Epidermal melanocyte (primary cell): Measurements from ENCODE around the gene ANKDD1A.

ENCODE experiments used
- DNase-seq: peaks from one replicate; pipeline ENCODE4 v3.0.0; 2011; ENCODE audit warnings: low spot score; ENCODE audit not compliant: insufficient read length

Gene ANKDD1A

DNA sequence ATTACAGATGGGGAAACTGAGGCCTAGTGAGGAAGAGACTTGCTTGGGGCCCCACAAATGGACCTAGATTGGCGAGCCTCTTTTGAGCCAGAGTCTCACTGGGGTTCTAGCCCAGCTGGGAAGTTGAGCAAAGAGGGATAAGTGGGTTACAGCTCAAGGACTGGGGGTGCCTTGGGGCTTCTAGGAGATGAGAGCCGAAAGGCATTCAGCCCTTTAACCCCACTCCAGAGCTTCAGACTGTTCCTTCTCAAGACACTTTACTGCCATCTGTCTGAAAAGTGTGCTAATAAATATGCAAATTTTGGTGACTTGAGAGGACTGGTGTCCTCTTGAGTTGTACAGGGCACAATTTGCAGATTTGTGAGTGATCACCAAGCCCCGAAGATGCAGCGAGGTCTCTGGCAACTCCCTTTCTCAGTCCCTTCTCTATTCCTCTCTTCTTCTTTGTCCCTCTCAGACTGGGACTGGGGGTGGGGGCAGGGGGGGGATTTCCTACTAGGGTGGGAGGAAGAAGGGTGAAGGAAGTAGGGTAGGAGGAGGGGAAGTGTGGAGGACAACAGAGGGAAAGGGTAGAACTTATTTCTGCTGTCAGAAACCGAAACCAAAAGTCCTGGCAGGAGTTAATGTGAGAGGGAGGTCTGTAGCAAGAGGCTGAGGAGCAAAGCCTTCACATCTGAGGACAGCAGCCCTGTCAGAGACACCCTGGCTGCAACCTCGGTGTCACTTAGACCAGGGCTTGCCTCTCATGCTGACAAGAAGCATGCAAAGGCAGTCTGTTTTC, 16.2 kb upstream of the ANKDD1A start:
- DNase-seq = no peak

DNA sequence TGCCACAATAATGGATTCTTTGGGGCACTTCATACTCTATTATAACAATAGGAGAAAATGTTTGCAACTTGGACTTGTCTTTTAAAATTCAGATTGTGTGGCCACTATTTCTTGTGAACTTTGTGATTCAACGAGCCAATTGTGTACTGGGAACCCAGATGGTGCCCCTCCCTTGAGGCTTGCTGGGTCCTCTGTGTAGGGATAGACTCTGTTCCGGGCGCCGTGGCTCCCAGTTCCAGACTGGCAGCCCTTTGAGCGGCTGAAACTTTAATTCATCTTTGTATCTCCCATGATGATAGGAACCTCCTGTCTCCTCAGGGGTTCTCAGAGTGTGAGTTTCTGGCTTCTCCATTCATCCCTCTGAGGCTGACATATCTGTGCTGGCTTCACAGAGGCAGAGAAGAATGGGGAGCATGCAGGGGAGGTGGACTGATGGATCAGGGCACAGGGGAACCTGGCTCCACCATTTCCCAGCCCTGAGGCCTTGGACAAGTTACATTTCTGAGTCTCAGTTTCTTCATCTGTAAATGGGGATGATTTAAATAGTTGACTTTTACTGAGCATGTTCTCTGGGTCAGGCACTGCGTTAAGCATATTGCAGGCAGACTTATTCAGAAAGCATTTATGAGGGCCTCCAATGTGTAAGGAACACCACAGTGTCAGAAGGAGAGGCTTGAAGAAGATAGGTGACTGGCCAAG, 15.2 kb upstream of the ANKDD1A start:
- no peak for DNase-seq

DNA sequence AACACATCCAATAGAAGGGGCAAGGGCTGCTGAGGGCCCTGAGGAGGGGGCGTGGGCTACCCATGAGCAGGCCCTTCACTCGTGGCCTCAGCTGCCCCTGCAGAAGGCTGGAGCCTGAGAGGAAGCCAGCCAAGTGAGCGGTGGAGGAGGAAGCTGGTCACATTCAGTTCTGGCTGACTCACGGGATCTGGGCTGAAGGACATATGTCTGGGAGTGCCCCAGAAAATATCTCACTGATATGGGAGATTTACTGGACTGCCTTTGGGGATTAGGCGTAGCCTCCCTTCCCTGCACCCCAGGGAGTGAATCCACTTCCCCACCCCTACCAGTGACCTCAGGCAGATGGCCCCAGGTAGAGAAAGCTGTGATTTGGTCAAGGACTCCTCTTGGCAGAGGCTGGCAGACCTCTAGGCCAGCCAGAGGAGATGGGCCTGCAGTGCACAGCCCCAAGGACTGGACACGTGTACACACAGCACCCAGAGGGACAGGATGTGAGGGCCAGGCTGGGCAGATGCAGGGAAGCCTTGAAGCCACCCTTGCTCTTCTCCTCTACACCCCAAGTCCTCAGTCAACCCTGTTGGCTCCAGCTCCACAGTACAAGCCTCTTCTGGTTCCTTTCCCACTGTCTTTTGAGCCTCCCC, 14.2 kb upstream of the ANKDD1A start:
- DNase-seq = no peak

DNA sequence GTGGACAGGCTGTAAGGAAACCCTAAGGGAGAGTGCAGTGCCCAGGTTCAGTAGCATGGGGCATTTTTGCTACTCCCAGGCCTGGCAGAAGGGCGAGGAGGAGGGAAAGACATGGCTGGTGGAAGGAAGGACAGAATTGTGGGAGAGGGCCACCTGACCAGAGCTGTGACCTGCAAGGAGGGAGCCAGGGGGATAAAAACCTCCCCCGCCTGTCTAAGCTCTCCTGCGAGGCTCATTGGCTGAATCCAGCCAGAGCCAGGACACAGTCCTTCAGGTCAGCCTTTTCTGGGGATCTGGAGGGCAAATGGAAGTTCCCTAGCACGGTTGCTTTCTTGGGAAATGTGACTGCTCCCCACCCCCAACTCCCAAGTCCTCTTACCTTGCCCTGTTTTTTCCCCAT, 13.3 kb upstream of the ANKDD1A start:
- DNase-seq = no peak

DNA sequence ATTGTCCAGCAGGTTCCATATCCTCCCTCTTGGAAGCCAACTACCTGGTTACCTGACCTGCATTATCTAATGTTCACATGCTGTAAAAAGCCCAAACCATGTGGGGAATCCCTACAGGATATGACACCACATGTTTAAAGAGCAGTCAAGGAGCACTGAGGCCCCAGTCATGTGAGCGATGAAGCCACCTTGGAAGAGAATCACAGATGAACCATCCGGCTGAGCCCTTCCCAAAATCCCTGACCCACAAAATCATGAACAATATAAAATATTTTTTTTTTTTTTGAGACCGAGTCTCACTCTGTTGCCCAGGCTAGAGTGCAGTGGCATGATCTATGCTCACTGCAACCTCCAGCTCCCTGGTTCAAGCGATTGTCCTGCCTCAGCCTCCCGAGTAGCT, 10.6 kb upstream of the ANKDD1A start:
- DNase-seq = no peak

DNA sequence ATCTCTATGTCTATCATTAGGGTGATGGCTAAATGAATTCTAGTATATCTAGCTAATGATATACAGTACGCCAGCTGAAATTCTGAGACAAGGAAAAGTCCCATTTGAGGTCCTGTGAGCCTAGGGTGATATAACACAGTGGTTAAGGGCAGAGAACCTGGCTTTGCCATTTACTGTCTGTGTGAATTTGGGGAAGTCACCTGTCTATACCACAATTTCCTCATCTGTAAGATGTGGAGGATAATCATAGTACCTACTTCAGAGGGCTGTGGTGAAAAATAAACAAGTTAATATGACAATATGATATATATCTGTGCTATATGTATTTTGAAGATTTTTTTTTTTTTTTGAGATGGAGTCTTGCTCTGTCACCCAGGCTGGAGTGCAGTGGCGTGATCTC, 9.8 kb upstream of the ANKDD1A start:
- no peak for DNase-seq

DNA sequence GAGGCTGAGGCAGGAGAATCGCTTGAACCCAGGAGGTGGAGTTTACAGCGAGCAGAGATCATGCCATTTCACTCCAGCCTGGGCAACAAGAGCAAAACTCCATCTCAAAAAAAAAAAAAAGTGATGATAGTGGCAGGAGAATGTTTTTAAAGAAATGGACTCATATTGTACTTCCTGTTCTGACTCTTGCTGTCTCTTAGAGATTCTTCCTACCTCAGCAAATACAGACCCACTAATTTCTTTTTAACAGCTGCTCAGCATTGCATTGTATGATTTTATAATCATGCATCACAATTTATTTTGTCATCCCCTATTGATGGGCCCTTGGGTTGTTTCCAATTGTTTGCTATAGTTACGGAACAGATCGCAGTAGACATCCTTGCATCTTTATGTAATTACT, 8.8 kb upstream of the ANKDD1A start:
- DNase-seq = no peak

DNA sequence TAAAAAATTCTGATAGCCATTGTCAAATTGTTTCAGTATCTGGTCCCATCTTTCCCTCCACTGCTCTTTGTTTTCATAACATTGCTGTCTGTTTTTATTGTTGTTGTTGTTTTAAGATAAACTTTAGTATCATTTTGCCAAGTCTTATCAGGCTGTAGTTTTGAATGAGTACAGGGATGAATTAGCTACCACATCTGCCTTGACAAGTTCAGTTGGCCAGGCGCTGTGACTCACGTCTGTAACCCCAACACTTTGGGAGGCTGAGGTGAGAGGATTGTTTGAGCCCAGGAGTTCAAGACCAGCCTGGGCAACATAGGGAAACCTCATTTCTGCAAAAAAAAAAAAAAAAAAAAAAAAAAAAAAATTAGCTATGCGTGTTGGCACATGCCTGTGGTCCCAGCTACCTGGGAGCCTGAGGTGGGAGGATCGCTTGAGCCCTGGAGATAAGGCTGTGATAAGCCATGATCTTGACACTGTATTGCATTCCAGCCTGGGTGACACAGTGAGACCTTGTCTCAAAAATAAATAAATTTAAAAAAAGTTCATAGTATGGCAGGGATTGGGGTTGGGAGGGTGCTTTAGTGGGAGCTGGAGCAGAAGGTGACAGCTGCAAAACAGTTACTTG, 8.3 kb upstream of the ANKDD1A start:
- DNase-seq = no peak

DNA sequence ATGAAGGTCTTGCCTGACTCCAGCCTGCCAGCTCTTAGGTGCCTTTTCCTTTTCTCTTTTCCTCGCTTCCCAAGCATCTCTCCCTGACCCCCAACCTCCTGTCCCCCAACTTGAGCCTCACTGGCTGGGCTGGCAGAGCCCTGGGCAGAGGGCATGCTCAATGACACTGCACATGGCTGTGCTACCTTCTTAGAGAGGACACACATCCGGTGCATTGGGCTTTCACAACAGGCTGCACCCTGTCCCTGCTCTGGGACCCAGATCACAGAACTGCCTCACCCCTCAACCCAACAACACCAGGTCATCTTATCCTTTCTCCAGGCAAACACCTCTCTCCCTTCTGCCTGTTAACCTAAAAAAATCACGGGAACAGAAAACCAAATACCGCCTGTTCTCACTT, 7.5 kb upstream of the ANKDD1A start:
- DNase-seq = no peak

DNA sequence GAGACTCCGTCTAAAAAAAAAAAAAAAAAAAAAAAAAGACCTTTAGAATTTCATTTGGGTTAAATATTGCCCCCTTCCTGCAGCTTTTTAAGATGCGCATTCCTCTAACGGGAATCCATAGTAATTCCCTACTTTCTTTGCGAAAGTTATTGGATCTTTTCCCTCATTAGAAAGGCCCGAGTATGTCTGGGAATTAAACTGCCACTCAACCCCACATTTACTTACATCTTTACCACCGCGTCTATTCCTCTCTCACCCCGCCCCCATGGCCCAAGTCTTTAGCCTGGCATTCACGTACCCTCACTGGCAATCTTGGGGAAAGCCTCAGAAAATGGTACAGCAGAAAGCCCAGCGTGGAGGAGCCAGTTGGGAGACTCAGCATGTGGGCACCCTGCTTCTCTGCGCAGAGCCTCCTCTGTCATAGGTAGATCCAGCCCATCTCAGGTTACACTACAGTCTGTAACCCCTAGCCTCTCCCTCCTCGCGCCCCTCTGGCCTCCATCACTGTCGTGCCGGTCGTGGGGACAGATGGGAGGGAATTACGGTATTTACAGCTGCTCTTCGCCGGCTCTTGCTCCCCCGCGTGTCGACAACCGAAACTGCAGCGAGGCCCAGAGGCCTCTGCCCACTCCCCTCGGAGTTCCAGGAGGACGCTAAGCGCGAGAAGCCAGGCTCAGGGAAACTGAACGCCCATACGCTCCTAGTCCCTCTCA, 6.4 kb upstream of the ANKDD1A start:
- peak; percentile 90 for DNase-seq

DNA sequence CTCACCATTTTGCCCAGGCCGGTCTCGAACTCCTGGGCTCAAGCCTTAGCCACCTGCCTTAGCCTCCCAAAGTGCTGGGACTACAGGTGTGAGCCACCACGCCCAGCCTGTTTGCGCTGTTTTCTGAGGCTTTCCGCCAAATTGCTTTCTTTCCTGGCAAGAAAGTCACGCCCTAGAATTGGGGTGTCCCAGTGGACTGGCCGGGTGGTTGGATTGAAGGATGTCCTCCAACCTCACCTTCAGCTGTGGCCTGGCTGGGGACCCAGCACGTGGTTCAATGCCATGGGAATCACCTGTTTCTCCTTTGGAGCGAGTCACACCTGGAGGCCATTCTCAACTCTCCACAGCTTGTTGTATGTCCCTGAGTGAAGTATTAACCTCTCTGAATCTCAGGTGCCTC, 5.8 kb upstream of the ANKDD1A start:
- no peak for DNase-seq

DNA sequence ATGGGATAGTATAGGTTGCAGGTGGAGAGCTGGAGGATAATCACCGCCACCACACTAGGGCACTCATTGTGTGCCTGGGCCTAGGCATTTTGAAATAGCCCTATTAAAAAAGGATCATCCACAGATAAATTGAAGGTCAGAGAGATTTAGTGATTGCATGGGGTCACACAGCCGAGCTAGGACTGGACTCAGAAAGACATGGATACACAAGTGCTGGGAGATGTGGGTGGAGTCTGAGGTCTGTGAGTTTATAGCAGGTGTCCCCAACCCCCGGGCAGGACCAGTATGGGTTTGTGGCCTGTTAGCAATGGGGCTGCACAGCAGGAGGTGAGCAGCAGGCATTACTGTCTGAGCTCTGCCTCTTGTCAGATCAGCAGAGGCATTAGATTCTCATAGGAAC, 5.3 kb upstream of the ANKDD1A start:
- no peak for DNase-seq

DNA sequence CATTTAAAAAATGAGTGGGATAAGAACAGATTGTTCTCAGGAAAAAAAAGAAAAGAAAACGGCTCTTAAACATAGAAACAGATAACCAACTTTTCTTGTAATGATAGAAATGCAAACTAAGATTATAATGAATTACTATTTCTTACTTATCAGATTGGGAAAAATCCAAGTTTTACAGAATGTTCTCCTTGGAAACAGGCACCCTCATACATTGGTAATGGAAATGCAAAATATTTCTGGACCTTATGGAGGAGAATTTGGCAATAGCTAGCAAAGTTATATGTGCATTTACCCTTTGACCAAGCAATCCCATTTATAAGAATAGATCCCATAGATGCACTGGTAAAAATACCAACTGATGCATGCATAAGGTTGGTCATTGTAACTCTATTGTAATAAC, 3.7 kb upstream of the ANKDD1A start:
- DNase-seq = peak; percentile 1

DNA sequence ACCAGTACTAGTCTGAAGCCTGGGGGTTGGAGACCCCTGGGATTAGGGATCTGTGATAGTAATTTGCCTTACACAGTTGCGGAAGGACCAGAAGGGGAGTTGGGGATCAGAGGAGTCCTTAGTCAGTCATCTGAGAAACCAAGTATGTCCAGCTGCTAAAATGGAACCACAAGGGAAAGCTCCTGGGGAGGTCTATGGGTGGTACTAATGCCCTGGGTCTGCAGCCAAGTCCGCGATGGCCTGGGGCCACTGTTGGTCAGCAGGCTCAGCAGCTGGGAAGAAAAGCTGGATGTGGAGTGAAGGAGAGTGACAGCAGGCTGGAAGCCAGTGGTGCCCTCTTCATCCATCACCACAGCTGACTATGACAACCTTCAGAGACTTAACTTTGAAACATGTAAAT, 2.2 kb upstream of the ANKDD1A start:
- no peak for DNase-seq

DNA sequence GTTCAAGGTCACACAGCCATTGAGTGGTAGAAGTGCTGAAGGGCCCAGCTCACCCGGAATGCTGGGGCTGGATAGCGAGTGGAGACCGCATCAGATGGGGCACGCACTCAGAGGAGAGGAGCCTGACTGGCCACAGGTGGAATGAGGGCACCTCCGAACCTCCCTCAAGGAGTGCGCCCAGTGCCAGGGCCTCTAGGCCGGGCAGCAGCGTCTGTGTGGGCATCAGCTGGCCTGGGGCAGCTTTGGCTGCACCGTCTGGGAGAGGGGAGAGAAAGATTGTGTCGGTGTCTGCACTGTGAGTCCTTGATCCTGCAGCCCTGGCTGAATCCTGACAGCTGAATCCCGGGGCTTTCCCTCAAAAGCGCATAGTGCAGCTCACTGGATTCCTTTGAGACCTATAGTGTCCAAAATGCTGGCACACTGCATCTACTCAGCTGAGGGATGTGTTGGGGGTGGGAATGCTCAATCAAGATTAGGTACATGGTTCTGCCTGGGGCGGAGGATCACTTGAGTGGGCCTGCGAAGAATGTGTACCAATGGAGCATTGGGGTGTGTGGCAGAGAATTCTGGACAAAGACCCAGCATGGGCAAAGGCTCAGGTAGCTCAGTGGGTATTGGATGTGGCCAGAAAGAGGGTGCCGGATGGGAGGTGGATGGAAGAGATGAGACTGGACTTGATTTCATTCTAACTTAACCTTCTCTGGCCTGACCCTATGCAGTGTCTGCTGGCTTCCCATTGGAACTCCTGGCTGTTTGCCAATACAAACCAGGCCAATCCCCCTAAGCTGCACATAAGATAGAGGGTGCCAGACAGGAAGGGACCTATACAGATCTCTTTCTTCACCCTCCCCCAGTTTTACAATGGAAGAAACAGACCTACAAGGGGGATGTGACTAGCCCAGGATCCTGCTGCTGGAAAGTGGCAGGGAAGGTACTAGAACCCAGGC, 950 bp downstream of the ANKDD1A start:
- DNase-seq = no peak

DNA sequence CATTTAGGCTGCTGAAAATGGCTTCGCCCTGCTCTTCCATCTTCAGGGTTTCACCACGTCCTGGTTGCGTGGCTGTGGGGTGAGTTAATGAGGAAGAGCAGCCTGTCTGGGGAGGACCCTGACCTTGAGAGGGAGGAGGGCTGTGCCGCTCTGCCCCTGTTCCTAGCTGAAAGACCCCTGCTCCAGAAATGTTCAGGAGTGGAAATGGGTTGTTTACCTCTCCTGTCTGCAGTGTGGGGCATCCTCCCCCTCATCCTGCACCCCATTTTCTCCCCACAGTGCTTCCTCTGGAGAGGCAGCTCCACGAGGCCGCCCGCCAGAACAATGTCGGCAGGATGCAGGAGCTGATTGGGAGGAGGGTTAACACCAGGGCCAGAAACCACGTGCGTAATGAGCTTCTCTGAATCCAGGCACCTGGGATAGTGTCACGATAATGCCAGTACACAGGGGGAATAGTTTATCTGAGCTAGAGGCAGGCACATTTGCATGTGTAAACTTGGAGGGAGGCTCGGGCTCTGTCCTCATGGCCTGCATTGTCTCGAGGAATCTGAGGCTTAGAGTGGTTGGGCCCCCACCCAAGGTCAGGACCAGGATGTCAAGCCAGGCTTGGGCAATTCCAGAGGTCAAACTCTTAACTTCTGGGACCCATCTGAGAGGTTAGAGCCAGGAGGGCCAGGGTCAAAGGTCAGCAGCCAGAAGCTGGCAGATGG, 4.0 kb downstream of the ANKDD1A start:
- DNase-seq = no peak

DNA sequence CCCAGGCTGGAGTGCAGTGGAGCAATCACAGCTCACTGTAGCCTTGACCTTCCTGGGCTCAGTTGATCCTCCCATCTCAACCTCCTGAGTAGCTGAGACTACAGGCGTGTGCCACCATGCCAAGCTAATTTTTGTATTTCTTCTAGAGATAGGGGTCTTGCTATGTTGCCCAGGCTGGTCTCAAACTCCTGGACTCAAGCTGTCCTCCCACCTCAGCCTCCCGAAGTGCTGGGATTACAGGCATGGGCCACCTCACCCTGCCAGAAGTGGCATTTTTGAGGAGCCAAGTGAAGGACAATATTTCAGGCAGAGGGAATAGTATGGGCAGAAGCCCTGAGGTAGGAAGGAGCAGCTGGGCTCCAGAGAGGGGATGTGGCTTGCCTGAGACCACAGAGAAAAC, 4.7 kb downstream of the ANKDD1A start:
- DNase-seq = no peak

DNA sequence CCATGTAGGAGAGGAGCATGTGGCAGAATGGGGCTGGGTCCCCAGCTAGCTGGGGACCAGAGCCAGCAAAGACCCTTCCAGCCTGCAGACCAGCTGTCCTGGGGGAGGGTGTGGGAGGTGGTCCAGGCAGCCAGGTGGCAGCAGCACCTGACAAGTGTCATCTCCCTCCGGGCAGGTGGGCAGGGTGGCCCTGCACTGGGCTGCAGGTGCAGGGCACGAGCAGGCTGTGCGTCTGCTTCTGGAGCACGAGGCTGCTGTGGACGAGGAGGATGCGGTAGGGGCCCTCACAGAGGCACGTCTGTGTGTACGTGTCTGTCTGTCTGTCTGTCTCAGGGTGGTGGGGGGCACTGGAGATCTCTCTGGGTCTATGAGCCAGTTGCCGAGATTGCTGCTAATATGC, 5.5 kb downstream of the ANKDD1A start:
- no peak for DNase-seq

DNA sequence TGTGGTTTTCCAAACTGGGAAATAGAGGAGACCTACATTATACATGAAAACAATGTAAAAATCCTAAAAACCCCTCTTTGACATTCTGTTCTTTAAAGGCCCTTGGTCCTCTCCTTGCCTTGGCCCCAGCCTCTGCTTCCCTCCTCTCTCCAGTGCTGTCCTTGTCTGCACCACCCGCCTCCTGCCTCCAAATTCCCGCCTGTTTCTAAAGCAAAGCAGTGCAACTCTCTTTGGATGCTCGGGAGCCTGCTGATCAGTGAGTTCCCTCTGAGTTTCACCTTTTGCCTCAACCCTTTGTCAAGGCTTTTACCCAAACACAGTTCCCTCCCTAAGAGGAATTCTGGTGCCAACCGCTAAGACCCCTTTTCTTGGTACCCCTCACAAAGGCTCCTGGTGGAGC, 8.0 kb downstream of the ANKDD1A start:
- DNase-seq = no peak

DNA sequence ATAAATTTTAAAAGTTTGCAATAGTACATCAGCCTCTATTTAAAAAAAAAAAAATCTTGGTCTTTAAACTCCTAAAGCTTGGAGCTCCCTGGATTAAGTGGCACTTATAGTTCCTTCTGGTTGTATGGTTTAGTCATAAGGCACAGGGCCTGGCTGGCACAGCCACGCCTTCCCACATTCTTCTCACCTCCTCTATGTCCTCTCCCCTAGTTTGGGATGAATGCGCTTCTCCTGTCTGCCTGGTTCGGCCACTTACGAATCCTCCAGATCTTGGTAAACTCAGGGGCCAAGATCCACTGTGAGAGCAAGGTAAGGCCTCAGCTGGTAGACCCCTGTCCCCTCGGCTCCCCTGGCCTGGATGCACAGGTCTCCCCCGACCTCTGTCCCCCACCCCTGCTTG, 10.0 kb downstream of the ANKDD1A start:
- DNase-seq = no peak
